Parathyroid adenoma (tissue), 2 donors: ENCODE data around the gene CCSER2.

Experiments
- H2AFZ ChIP-seq: fragments of 300-600 bp; sonication (generic); one replicate; pipeline ENCODE4 v1.7.0; 2017; ENCODE audit warnings: antibody characterized with exemption, mild to moderate bottlenecking
- H3K27ac ChIP-seq: fragments of 300-600 bp; sonication (generic); one replicate; pipeline ENCODE4 v1.7.0; 2017
- H3K27me3 ChIP-seq: fragments of 300-600 bp; sonication (generic); one replicate; pipeline ENCODE4 v1.7.0; 2017; ENCODE audit warnings: low read length; ENCODE audit not compliant: control insufficient read depth, insufficient read depth
- H3K36me3 ChIP-seq: fragments of 300-600 bp; sonication (generic); one replicate; pipeline ENCODE4 v1.7.0; 2017; ENCODE audit warnings: low read length; ENCODE audit not compliant: control insufficient read depth, insufficient read depth
- H3K4me1 ChIP-seq: fragments of 300-600 bp; sonication (generic); one replicate; pipeline ENCODE4 v1.7.0; 2017; ENCODE audit warnings: control low read depth
- H3K4me2 ChIP-seq: fragments of 300-600 bp; sonication (generic); one replicate; pipeline ENCODE4 v1.7.0; 2017; ENCODE audit warnings: low read length
- H3K4me3 ChIP-seq: fragments of 300-600 bp; sonication (generic); one replicate; pipeline ENCODE4 v1.7.0; 2017; ENCODE audit warnings: low read depth, low read length
- H3K79me2 ChIP-seq: fragments of 300-600 bp; sonication (generic); one replicate; pipeline ENCODE4 v1.7.0; 2017; ENCODE audit warnings: control low read depth
- H3K9ac ChIP-seq: fragments of 300-600 bp; sonication (generic); one replicate; pipeline ENCODE4 v1.7.0; 2017; ENCODE audit warnings: mild to moderate bottlenecking
- H3K9me3 ChIP-seq: fragments of 300-600 bp; sonication (generic); one replicate; pipeline ENCODE4 v1.7.0; 2017; ENCODE audit warnings: low read length; ENCODE audit not compliant: control insufficient read depth
- CTCF ChIP-seq: fragments of 300-600 bp; sonication (generic); IDR thresholded peaks from one replicate; pipeline ENCODE4 v1.7.0; 2017; ENCODE audit warnings: antibody characterized with exemption, mild to moderate bottlenecking
- donor health status: primary hyperparathyroidism.

Gene CCSER2

DNA sequence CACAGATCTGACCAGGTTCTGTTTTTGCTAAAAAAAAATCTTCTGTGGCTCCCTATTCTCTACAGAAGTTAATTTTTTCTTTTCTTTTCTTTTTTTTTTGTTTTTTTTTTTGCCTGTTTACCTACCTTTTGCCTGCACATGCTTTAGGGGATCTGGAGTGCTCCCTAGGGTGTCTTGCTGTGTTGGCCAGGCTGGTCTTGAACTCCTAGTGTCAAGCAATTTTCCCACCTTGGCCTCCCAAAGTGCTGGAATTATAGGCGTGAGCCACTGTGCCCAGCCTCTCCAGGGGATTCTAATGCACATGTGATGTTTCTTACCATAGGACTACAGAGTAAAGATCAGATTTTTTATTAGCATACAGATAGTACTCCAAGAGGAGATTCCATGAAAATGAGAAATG lies 10.6 kb downstream of the CCSER2 start:
- Histone ChIP-seq H3K9ac (no peak overlapping the region), H3K4me1 (peaks cover 26% of the 10 kb centered on the region), H3K9me3 (no peaks in the 10 kb centered on the region), H3K27me3 (no peaks in the 10 kb centered on the region), H2AFZ (no peak overlapping the region), H3K27ac (no peak overlapping the region), H3K36me3 (no peaks in the 10 kb centered on the region), H3K4me2 (no peak overlapping the region), H3K79me2 (peaks cover 65% of the 10 kb centered on the region), H3K4me3 (no peak overlapping the region)
- no peak for TF ChIP-seq CTCF

GRCh38 chr10:84340187-84340586 lies 11.8 kb downstream of the CCSER2 start:
- Histone ChIP-seq H3K9ac (no peak overlapping the region), H3K27me3 (no peaks in the 10 kb centered on the region)
- no peak for TF ChIP-seq CTCF

DNA sequence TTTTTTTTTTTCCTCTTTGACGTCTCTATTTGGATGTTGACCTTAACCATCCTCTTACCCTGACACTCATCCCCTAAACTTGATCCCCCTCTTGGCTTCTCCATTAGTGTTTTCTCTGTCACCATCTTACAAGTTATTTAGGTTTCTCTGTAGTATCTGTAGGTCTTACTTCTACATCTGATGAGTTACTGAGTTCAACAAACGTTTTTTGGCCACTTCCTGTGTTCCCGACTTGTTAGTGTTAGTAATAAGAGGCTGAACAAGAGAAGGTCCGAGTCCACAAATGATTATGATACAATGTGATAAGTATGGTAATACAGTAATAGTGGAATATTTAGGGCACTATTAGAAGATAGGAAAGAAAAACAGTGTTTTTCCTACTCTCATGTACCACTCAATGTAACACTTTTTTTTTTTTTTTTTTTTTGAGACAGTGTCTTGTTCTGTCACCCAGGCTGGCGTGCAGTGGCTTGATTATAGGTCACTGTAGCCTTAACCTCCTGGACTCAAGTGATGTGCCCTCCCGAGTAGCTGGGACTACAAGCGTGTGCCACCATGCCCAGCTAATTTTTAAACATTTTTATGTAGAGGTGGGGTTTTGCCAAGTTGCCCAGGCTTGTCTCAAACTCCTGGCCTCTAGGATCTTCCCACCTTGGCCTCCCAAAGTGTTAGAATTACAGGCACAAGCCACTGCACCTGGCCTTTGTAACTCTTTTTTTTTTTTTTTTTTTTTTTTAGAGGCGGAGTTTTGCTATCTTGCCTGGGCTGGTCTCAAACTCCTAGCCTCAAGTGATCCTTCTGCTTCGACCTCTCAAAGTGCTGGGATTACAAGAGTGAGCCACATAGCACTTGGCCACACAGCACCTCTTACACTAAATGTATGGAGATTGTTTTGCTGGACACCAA lies 12.5 kb downstream of the CCSER2 start:
- no peaks in the 10 kb centered on the region for H3K9me3 ChIP-seq
- H3K4me1 ChIP-seq: peaks cover 18% of the 10 kb centered on the region
- H3K27ac ChIP-seq: no peak overlapping the region

More at GRCh38 chr10:84340187-84340586, 11.8 kb downstream of the CCSER2 start:
- Histone ChIP-seq H2AFZ (no peak overlapping the region), H3K4me3 (no peak overlapping the region), H3K79me2 (peaks cover 64% of the 10 kb centered on the region), H3K9me3 (no peaks in the 10 kb centered on the region), H3K27ac (no peak overlapping the region), H3K4me1 (peaks cover 21% of the 10 kb centered on the region), H3K4me2 (no peak overlapping the region), H3K36me3 (no peaks in the 10 kb centered on the region)

DNA sequence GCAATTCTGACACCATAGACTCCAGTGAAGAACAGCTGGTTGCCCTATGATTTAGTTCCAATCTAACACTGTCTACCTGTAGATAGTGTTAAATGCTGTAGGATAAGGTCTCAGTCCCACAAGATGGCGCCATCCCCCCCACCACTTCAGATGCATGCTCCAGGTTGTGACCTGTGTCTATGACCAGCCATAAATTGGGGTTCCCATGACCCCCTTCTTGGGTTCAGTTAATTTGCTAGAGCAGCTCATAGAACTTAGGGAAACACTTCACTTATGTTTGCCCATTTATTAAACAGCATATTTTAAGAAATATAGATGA lies 13.1 kb downstream of the CCSER2 start:
- no peaks in the 10 kb centered on the region for H3K27me3 ChIP-seq
- H3K9me3 ChIP-seq: no peaks in the 10 kb centered on the region
- no peak overlapping the region for H2AFZ ChIP-seq
- no peak overlapping the region for H3K27ac ChIP-seq
- no peak overlapping the region for H3K4me3 ChIP-seq
- no peak overlapping the region for H3K4me2 ChIP-seq
- H3K36me3 ChIP-seq: no peaks in the 10 kb centered on the region
- H3K4me1 ChIP-seq: peaks cover 14% of the 10 kb centered on the region
- no peak for TF ChIP-seq CTCF
- no peak overlapping the region for H3K9ac ChIP-seq
- H3K79me2 ChIP-seq: peaks cover 59% of the 10 kb centered on the region

More for the DNA sequence above, 12.5 kb downstream of the CCSER2 start:
- Histone ChIP-seq H3K27me3 (no peaks in the 10 kb centered on the region), H3K9ac (no peak overlapping the region), H3K4me2 (no peak overlapping the region), H2AFZ (no peak overlapping the region), H3K79me2 (peaks cover 62% of the 10 kb centered on the region), H3K36me3 (no peaks in the 10 kb centered on the region), H3K4me3 (no peak overlapping the region)
- TF ChIP-seq CTCF: no peak

DNA sequence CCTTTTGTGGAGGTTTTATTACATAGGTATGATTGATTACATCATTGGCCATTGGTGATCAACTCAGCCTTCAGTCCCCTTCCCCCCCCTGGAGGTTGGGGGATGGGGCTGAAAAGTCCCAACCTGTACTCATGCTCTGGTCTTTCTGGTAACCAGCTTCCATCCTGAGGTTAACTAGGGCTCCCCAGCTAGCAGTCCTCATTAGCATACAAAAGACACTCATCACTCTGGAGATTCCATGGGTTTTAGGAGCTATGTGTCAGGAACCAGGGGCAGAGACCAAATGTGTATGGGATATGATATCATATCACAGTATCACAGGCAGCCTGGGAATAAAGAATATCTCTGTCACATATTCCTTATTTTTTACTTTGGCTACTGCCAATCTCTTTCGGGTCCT lies 13.6 kb downstream of the CCSER2 start:
- H3K4me1 ChIP-seq: peaks cover 10% of the 10 kb centered on the region
- no peaks in the 10 kb centered on the region for H3K9me3 ChIP-seq
- H3K36me3 ChIP-seq: no peaks in the 10 kb centered on the region
- H3K27me3 ChIP-seq: no peaks in the 10 kb centered on the region
- H2AFZ ChIP-seq: no peak overlapping the region
- H3K9ac ChIP-seq: no peak overlapping the region
- H3K79me2 ChIP-seq: peaks cover 56% of the 10 kb centered on the region
- TF ChIP-seq CTCF: no peak
- no peak overlapping the region for H3K4me2 ChIP-seq
- H3K27ac ChIP-seq: no peak overlapping the region
- H3K4me3 ChIP-seq: no peak overlapping the region
